ENCODE measurements around the gene PSMA3. TPM values are rescaled to one million over a fixed set of nuclear protein-coding genes. Genes with fewer than 3 reads are reported as not detected.

PSMA3 gene
- total RNA-seq, 2 donors from 2014 or later, result 279 to 291 TPM

DNA sequence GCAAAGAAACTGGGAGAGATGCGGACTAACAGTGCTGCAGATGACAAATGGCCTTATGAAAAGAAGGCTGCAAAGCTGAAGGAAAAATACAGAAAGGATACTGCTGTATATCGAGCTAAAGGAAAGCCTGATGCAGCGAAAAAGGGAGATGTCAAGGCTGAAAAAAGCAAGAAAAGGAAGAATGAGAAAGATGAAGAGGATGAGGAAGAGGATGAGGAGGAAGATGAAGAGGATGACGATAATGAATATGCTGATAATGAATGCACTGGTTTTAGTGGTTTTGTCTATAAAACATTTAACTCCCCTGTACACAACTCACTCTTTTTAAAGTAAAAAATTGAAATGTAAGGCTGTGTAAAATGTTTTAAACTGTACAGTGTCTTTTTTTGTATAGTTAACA lies 40.5 kb downstream of the PSMA3 start:
- H3K27me3 ChIP-seq (ENCODE audit: control insufficient read depth, insufficient read depth, low read length, poor library complexity, severe bottlenecking), result no peaks in the 10 kb centered on the region
- Mint-ChIP-seq H3K36me3 (ENCODE audit: low read depth) (peaks cover 75% of the 10 kb centered on the region), H3K27ac (no peak overlapping the region), H3K4me3 (no peak overlapping the region), H3K4me1 (peaks cover 3% of the 10 kb centered on the region), H3K9me3 (no peaks in the 10 kb centered on the region), H3K27me3 (ENCODE audit: insufficient read depth) (no peaks in the 10 kb centered on the region)
- H3K27ac ChIP-seq (ENCODE audit: low read depth, low read length), result no peak overlapping the region
- no peak for DNase-seq
- peaks cover 92% of the 10 kb centered on the region for H3K36me3 ChIP-seq (ENCODE audit: control insufficient read depth, insufficient read depth, low read length)
- no peaks in the 10 kb centered on the region for H3K4me1 ChIP-seq (ENCODE audit: control insufficient read depth, insufficient read depth, low read length)
- no peak overlapping the region for H3K4me3 ChIP-seq (ENCODE audit: low read length)
- TF ChIP-seq, protein P1, sequence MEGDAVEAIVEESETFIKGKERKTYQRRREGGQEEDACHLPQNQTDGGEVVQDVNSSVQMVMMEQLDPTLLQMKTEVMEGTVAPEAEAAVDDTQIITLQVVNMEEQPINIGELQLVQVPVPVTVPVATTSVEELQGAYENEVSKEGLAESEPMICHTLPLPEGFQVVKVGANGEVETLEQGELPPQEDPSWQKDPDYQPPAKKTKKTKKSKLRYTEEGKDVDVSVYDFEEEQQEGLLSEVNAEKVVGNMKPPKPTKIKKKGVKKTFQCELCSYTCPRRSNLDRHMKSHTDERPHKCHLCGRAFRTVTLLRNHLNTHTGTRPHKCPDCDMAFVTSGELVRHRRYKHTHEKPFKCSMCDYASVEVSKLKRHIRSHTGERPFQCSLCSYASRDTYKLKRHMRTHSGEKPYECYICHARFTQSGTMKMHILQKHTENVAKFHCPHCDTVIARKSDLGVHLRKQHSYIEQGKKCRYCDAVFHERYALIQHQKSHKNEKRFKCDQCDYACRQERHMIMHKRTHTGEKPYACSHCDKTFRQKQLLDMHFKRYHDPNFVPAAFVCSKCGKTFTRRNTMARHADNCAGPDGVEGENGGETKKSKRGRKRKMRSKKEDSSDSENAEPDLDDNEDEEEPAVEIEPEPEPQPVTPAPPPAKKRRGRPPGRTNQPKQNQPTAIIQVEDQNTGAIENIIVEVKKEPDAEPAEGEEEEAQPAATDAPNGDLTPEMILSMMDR (conservative IDR thresholded peaks at IDR 0.05), result no peak
- no peaks in the 10 kb centered on the region for H3K9me3 ChIP-seq (ENCODE audit: control insufficient read depth, low read length)
- no peak overlapping the region for H3K9ac ChIP-seq (ENCODE audit: extremely low read depth, low read length, poor library complexity, severe bottlenecking)
- 93 to 98% methylated on average over 3 of the region's 4 CpGs for WGBS, 2 experiments (ENCODE audit: insufficient coverage in 1 of 2, insufficient read length in 1 of 2)

DNA sequence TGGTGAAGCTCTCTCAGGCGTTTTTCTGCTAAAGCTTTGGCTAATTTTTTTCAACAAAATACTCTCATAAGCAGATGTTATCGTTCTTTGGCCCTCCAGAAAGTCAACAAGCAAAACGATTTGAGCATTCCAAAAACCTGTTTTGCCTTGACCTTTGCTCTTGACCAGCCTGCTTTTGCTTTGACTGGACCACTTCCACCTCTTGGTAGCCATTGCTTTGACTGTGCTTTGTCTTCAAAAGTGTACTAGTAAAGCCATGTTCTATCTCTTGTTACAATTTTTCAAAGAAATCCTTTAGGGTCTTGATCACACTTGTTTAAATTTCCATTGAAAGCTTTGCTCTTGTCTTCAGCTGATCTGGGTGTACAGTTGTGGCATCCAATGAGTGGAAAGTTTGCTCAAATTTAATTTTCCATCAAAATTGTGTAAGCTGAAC lies 43.0 kb downstream of the PSMA3 start:
- Histone ChIP-seq H3K27me3 (ENCODE audit: control insufficient read depth, insufficient read depth, low read length, poor library complexity, severe bottlenecking) (no peaks in the 10 kb centered on the region), H3K27ac (ENCODE audit: low read depth, low read length) (no peak overlapping the region), H3K4me1 (ENCODE audit: control insufficient read depth, insufficient read depth, low read length) (no peaks in the 10 kb centered on the region), H3K9me3 (ENCODE audit: control insufficient read depth, low read length) (no peaks in the 10 kb centered on the region), H3K36me3 (ENCODE audit: control insufficient read depth, insufficient read depth, low read length) (peaks cover 95% of the 10 kb centered on the region), H3K9ac (ENCODE audit: extremely low read depth, low read length, poor library complexity, severe bottlenecking) (no peak overlapping the region), H3K4me3 (ENCODE audit: low read length) (no peak overlapping the region)
- H3K4me1 Mint-ChIP-seq, result no peaks in the 10 kb centered on the region
- H3K4me3 Mint-ChIP-seq, result no peak overlapping the region
- no peak overlapping the region for H3K27ac Mint-ChIP-seq
- H3K27me3 Mint-ChIP-seq (ENCODE audit: insufficient read depth), result no peaks in the 10 kb centered on the region
- no peak for DNase-seq
- TF ChIP-seq, protein P1 (conservative IDR thresholded peaks at IDR 0.05), result no peak
- peaks cover 66% of the 10 kb centered on the region for H3K36me3 Mint-ChIP-seq (ENCODE audit: low read depth)
- H3K9me3 Mint-ChIP-seq, result no peaks in the 10 kb centered on the region
- WGBS, 2 experiments (ENCODE audit: insufficient coverage in 1 of 2, insufficient read length in 1 of 2), result 89 to 93% methylated on average over 3 of the region's 3 CpGs

DNA sequence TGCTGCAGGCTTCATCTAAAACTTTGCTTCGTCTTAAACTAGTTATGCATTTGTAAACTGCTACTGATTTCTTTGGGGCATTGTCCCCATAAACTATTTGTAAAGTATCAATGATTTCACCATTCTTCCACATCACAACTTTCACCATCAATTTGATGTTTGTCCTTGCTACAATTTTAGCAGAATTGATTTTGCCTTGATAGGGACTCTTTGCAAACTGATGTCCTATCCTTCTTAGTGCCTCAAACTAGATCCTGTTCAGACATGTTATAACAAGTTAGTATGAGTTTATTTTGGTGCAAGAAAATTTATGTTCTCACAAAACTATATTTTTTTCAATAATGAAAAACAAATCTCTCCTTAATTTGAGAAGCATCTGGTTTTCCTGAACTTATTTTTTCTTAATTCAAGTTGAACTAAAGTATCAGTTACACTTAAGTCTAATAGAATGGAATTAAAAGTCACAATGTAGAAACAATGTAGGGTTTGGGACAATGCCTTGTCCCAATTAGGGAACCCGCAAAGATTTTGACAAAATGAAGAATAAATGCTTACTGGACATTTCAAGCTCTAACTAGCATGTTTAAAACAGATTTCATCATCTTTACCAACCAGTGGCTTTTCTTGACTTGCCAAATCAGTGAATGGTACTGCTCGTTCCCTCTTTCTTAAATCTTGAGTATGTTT lies 43.6 kb downstream of the PSMA3 start:
- Mint-ChIP-seq H3K4me1 (no peaks in the 10 kb centered on the region), H3K9me3 (no peaks in the 10 kb centered on the region), H3K36me3 (ENCODE audit: low read depth) (peaks cover 67% of the 10 kb centered on the region), H3K27ac (no peak overlapping the region), H3K4me3 (no peak overlapping the region), H3K27me3 (ENCODE audit: insufficient read depth) (no peaks in the 10 kb centered on the region)
- Histone ChIP-seq H3K9ac (ENCODE audit: extremely low read depth, low read length, poor library complexity, severe bottlenecking) (no peak overlapping the region), H3K4me3 (ENCODE audit: low read length) (no peak overlapping the region), H3K4me1 (ENCODE audit: control insufficient read depth, insufficient read depth, low read length) (no peaks in the 10 kb centered on the region), H3K27ac (ENCODE audit: low read depth, low read length) (no peak overlapping the region), H3K36me3 (ENCODE audit: control insufficient read depth, insufficient read depth, low read length) (peaks cover 95% of the 10 kb centered on the region), H3K9me3 (ENCODE audit: control insufficient read depth, low read length) (no peaks in the 10 kb centered on the region), H3K27me3 (ENCODE audit: control insufficient read depth, insufficient read depth, low read length, poor library complexity, severe bottlenecking) (no peaks in the 10 kb centered on the region)
- WGBS, 2 experiments (ENCODE audit: insufficient coverage in 1 of 2, insufficient read length in 1 of 2), result 91 to 100% methylated on average over 3 of the region's 3 CpGs
- TF ChIP-seq, protein P1 (conservative IDR thresholded peaks at IDR 0.05), result no peak
- DNase-seq, result no peak
